Astrocyte of the hippocampus (primary cell): ENCODE data around the gene TREH.

Experiments
- DNase-seq: peaks from one replicate; pipeline ENCODE4 v3.0.0; 2011; ENCODE audit warnings: low read depth, low spot score

Gene TREH

GRCh38 chr11:118663902-118664301, 15.5 kb downstream of the TREH start:
- no peak for DNase-seq

DNA sequence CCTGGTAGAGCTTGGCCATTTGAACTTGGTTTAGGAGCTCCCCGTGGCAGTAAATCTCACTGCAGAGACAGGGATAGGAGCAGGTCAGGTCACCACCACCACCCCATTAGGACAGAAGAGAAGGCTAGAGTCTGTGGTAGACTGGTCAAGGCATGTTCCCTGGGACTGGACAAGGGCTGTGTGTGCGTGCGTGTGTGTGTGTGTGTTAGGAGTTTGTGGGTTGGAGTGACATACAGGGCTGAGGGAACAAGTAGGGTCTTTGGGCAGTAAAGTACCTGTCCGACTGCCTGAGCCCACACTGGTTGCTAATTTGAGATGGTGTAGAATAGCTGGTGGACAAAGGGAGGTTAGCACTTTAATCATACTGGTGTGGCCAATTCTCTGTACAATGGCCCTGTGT, 16.1 kb downstream of the TREH start:
- no peak for DNase-seq

DNA sequence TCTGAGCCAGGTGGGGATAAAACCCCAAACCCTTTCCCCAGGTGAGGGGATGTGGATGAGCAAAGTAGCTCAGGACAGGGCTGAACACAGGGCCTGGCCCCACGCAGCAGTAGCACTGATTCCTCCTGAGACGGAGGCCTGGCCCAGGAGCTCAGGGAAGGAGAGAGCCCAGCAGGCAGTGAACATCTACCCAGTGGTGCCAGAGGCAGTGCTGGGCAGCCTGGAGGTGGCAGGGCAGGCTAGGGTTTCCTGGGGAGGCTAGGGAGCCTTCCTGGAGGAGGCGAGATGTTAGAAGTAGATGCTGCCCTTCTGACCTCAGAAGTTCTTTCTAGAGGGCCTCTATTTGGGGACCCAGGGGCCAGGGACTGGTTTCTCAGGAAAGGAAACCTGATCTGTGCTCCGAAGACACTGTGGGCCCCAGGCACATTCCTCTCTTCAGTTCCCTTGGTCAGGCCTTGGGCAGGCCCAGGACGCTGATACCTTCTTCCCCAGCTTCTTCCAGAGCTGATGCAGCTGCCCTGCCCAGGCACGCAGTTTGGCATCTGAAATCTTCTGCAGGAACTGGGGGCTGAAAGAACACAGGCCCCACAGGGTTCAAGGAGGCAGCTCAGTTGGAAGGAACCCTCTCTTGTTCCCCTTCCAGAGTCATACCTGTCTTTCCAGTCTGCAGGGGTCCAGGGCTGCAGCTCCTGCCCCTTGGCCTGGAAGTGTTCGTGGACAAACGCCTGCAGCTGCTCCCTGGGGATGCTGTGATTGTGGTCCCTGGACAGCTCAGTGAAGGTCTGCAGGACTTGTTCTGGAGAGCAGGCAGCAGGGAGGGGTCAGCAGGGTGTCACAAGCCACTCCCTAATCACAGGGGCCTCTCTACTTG, 16.8 kb downstream of the TREH start:
- DNase-seq = no peak

DNA sequence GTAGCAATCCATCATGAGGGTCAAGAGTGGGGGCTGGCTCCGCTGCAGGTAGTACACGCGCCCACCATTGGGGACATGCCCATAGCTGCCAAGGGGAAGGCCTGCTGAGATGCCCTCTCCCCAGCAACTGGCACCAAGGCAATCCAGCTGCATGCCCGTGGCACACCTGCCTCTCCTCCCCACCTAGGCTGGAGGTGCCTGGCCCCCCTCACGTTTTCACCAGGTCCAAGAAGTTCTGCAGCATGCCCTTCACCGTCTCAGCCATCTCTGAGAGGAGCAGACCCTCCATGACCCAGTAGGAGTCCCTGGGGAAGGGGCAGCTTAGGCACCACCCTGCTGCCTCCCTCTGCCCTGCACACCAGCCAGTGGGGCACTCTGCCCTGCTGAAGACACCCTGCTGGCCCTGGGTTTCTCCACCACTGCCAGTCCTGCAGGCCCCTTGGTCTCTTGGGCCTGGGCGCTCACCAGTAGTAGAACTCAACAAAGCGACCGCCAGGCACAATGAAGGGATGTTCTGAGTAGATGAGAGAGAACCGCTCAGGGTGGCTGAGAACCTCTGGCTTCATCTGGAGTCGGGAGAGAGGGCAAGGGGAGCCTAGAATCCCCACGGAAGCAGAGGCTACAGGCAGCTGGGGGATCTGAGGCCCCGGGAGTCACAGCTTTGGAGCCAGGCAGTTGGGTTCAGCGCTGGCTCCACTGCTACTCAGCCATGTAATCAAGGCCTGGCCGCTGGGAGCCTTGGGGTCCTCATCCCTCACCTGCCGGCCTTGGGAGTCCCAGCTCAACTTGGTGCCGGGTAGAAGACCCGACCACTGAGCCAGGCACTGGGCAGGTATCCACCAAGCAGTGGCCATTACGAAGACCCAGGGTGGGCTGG, 17.8 kb downstream of the TREH start:
- no peak for DNase-seq

DNA sequence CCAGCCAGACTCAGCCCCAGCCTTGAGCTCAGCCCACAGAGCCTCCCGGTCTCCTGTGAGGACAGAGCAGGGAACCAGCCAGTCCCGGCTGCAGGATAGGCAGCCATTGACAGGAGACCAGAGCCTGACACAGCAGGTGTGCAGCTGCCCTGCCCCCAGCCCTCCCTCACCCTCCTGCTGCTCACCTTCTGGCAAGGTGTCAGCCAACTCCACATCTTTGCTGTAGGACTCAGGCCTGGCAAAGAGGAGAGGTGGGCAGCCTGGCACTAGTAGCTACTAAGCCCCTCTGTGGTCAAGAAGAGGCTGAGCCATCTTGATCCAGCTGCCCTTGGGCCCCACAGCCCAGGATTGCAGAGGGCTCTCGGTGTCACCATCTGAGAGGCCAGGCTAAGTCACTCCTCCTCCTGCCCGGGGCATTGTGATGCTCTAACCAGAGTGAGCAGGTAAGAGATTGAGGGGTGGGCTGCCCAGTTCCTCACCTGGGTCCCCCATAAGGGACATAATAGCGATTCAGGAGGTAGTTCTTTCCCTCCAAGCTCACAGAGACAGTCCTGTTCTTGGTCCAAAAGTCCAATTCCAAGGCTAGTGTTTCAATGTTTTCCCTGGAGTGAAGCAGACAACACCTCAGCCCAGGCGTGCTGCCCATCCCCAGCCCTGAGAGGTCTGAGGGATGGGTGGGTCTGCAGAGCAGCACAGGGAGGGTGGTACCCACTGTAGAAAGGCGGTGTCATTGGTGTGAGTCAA, 18.6 kb downstream of the TREH start:
- no peak for DNase-seq

GRCh38 chr11:118659953-118660680, 19.3 kb downstream of the TREH start:
- no peak for DNase-seq

- DNase-seq = peak; percentile 93
These were observed 20.0 kb downstream of the TREH start for GRCh38 chr11:118659314-118659952.

DNA sequence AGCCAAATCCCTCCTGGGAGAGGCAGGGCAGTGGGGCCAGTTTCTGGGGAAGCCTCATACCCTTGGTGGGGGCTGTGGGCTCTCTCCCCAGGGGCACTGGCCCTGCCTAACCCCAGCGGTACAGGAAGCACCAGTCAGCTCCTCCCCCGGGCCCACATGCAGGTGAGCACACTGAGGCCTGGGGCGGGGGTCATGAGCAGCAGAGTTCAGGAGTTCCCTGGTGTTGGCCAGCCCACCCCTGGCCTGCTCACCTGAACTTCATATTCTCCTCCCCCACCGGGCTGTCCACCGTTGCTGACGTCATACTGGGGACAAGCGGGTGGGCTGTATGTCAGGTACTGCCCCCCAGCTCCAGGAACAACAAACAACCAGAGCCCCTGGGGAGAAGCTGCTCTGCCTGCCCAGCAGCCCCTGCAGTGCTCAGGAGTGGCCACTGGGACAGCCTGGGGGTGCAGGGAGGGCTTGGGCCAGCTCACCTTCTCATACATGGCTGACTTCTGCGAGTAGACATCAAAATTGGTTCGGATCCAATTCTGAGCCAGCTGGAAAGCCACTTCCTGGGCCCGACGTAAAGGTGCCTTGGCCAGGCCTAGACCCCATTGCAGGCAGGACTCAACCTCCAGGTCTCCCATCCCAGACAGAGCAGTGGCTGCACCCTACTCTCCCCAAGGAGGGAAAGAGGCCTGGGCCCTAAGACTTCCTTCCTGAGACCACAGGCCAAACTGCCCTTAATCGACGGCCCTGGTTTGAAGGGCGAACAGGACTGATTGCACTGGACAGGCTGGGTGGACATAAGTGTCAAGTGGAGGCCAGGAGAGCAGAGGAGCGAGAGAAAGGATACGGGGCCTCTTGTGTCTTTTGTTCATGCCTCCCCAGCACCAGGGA, 20.8 kb downstream of the TREH start:
- peak; percentile 44 for DNase-seq

DNA sequence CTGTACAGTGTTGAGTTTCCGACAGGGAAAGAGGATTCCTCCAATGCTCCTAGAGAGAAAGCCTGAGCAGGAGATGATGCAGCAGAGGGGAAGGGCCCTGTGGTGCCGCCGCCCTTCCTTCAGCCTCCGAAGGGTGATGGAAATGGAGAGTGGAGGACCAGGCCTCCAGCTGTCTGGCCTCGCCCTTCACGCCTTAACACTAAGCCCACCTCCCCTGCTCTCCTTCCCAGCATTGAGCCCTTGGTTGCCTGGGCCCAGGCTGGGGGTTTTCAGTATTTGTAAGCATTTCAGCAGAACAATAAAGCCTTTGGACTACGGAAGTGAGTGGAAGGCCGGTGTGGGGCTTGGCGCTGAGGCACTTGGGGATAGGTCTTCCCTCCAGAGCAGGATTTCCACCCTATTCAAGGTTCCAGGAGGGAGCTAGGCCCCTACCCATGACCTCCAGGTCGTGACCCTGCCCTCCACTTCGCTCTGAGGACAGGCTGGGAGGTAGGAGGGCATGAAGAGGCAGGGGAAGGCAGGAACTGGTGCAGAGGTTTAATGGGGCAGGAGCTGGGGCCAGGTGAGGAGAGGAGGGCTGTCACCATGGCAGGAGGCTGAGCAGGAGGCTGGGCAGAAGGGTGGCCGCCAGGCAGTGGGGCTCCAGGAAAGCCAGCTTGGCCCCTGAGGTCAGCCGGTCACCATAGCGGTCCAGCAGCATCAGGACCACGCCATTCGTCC, 21.6 kb downstream of the TREH start:
- no peak for DNase-seq

- no peak for DNase-seq
These were observed 22.2 kb downstream of the TREH start for GRCh38 chr11:118657238-118657637.

DNA sequence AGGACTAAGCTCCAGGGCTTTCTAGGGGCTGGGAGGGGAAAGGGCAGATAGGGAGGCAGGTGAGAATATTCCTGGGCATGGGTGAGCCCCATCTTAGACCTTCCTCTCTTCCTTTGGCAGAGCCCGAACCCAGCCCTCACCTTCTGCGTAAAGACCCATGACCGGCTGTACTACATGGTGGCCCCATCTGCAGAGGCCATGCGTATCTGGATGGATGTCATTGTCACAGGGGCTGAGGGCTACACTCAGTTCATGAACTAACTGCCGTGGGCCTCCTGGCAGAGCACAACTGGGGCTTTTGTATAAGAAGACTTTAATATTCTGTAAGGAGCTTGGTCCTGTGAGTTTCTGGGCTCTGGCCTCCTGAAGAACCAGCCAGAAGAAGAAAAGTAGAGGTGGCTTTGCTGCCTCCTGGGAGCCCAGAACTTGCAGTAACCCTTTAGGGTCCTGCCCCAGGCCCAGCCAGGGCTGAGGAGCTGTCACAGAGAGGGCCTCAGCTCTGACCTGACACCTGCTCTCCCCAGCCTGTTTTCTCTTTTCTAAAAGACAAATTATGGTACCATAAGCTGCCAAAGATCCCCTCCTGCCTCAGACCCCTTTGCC, 22.8 kb downstream of the TREH start:
- no peak for DNase-seq

DNA sequence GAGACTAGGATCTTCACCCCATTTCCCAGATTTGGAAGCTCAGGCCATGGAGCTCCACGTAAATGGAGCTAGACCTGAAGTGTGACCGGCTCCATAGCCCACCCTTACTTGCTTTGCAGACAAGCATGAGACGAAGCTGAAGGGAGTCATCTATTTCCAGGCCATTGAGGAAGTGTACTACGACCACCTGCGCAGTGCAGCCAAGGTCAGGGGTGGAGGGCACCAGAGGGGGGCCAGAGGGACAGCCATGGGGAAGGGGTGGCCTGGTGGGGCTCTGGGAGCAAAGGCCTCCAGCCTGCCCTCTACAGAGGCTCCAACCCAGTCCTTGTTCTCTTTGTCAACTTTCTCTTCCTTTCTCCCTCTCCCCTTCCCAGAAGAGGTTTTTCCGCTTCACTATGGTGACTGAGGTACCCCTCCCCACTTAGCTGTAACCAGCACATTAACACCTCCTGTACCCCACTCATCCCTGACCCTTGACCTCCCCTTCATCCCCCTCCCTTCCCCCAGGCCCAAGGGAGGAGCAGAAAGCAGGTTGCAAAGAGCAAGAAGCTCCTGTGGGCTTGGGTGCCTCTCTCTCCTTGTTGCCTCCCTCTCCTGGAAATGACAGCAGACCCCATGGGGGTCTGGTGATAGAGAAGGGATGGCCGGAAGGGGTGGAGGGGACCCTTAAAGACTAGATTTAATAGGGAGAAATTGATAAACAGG, 23.8 kb downstream of the TREH start:
- DNase-seq = no peak

- no peak for DNase-seq
These were observed 25.6 kb downstream of the TREH start for GRCh38 chr11:118653684-118654390.

DNA sequence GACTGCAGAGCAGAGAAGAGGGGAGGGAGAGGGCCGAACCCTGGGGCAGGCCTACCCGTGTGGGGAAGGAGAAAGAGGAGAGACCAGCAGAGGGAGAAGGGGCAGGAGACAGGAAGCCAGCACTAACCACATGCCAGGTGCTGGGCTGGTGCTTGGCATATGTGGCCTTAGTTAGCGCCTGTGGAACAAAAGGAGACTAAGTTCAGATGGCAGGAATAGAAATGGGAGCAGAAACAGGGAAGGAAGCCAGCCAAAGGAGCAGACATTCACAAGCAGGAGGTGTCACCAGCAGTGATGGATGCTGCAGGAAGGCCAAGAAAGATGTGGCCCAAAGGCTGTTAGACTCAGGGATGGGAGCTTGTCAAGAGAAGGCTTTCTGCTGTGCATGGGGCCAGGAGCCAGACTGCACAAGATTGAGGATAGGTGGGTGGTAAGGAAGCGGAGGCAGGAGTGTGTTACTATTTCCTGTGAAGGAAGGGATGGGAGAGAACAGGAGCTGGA, 26.7 kb downstream of the TREH start:
- DNase-seq = no peak

DNA sequence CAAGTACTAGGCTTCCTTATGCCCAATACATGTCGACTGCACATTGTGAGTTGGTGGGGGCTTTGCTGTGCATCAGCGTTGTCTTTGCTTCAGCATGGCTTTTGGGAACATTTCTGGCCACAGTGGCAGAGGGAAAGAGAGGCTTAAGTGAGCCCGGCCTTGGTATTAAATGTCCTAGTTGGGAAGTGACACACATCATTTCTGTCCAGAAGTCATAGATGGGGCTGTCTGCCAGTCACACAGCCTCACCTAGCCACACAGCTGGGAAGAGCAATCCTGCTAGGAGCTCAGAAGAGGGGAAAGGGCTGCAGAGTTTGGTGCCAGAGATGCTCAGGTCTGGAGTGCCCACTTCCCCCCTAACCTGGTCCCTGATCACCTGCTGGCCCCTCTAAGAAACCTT, 27.6 kb downstream of the TREH start:
- no peak for DNase-seq

DNA sequence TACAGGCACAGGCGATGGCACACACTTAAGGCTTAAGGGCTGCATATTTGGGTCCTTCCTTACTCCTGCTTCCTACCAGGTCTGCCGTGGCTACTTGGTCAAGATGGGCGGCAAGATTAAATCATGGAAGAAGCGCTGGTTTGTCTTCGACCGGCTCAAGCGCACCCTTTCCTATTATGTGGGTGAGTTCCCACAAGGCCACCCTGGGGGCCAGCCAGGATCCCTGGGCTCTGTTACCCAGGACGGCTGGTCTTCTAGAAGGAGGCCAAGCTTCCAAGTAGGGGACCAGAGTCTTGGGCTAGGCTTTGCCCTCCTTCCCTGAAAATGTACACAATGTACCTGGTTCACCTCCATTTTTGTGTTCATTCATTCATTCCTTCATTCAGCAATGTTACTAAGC, 29.1 kb downstream of the TREH start:
- no peak for DNase-seq

DNA sequence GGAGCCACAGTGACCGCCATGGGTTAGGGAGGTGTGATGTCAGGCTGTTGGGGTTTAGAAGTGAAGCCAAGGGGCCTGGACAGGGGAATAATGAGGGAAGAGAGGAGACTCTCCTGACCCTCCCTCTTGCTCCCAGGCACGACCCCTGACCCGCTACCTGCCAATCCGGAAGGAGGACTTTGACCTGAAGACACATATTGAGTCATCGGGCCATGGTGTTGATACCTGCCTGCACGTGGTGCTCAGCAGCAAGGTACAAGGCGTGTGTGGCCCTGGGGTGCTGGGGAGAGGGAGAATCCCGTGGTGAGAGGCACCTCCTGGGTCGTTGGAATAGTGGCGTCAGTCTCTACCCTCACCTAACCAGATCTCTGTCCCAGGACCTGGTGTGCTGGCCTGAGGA, 29.5 kb downstream of the TREH start:
- no peak for DNase-seq
